HCT116 (cell line): ENCODE data around the gene CXCR4. TPM values are rescaled to one million over a fixed set of nuclear protein-coding genes. Genes with fewer than 3 reads are reported as not detected.
"Not testable (repeated sequence)": the region's sequence is repeated elsewhere in the genome, so short reads cannot be mapped to it uniquely, and the experiment has no call there.

Experiments
- ATAC-seq: fragments of 200-7000 bp; cut with Tn5 transposase; 2 replicates; pipeline ENCODE4 v1.9.1; 2020; ENCODE audit warnings: mild to moderate bottlenecking, moderate library complexity
- BruUV-seq: library from RNA; stranded (reverse); fragments of 400-500 nt; replicated peaks from 2 replicates; lab custom pipeline; 2021; lab: Mats Ljungman, UMichigan
- CTCF ChIA-PET: fragments of 300-600 bp; sonication (Branson Sonifier 250); formaldehyde crosslinking; loops from one replicate; lab custom pipeline; 2021; ENCODE audit warnings: antibody characterized with exemption; lab: Charles Lee
- POLR2A ChIA-PET: fragments of 300-600, 350-600 bp; sonication (Branson Sonifier 250); formaldehyde crosslinking; loops from one replicate; lab custom pipeline; 2021; ENCODE audit warnings: antibody characterized with exemption; lab: Charles Lee
- RAD21 ChIA-PET, 2 experiments: fragments of 300-600 bp; sonication (Branson Sonifier 250); formaldehyde crosslinking; loops; one replicate each; lab custom pipeline; 2023; ENCODE audit warnings: low total read pairs in 2 of 2; ENCODE audit not compliant: uncharacterized antibody in 2 of 2, unreplicated experiment in 2 of 2, low non-redundant PET in 1 of 2; lab: Charles Lee
- DNase-seq: peaks from one replicate; pipeline ENCODE4 v3.0.0-alpha.2; 2010; ENCODE audit warnings: low read depth, low spot score
- H2AFZ ChIP-seq: fragments of 200-600 bp; shearing (Covaris generic), sonication (generic); 2 replicates; pipeline ENCODE4 v1.6.1; 2017; ENCODE audit warnings: low read depth, mixed run types, mixed read lengths, antibody characterized with exemption, low read length; ENCODE audit not compliant: poor library complexity, severe bottlenecking
- H3K27ac ChIP-seq: 2 replicates; pipeline ENCODE4 v1.5.1; 2012; ENCODE audit warnings: low read depth, low read length
- H3K27me3 ChIP-seq: fragments of 200-600 bp; sonication (generic); 2 replicates; pipeline ENCODE4 v1.6.1; 2016; ENCODE audit warnings: mixed run types, low read length, mixed read lengths; ENCODE audit not compliant: insufficient read depth
- H3K36me3 ChIP-seq, 2 experiments: fragments of 200-500 bp in 1 of 2; fragments of 200-600 bp in 1 of 2; sonication (Bioruptor generic) in 1 of 2; sonication (generic) in 1 of 2; 2 replicates each; pipeline versions ENCODE4 v1.5.1 to v1.6.1; 2014 to 2016; ENCODE audit warnings: low read length in 2 of 2, inconsistent platforms in 1 of 2, mixed read lengths in 1 of 2, mixed run types in 1 of 2; ENCODE audit not compliant: insufficient read depth in 2 of 2, control insufficient read depth in 1 of 2
- H3K4me1 ChIP-seq, 2 experiments: fragments of 200-600 bp in 1 of 2; sonication (generic) in 1 of 2; 2 replicates each; pipeline versions ENCODE4 v1.5.1 to v1.6.1; 2012 to 2017; ENCODE audit warnings: low read length in 2 of 2, inconsistent platforms in 1 of 2, mild to moderate bottlenecking in 1 of 2, mixed read lengths in 1 of 2, mixed run types in 1 of 2, moderate library complexity in 1 of 2; ENCODE audit not compliant: insufficient read depth in 2 of 2, control insufficient read depth in 1 of 2
- H3K4me2 ChIP-seq: fragments of 200-600 bp; sonication (generic); 2 replicates; pipeline ENCODE4 v1.6.1; 2017; ENCODE audit warnings: mixed run types, low read length, mixed read lengths
- H3K4me3 ChIP-seq, 2 experiments: fragments of 200-600 bp in 1 of 2; sonication (generic) in 1 of 2; replicated peaks in 1 of 2; 2 replicates each; pipeline ENCODE4 v1.5.1; 2011 to 2016; ENCODE audit warnings: low read length in 2 of 2, control low read depth in 1 of 2, low read depth in 1 of 2, mild to moderate bottlenecking in 1 of 2, mixed read lengths in 1 of 2, mixed run types in 1 of 2
- H3K79me2 ChIP-seq: fragments of 200-600 bp; sonication (generic); 2 replicates; pipeline ENCODE4 v1.6.1; 2017; ENCODE audit warnings: mild to moderate bottlenecking, mixed run types, low read length, moderate library complexity, mixed read lengths; ENCODE audit not compliant: insufficient read depth
- H3K9ac ChIP-seq: fragments of 200-600 bp; sonication (generic); 2 replicates; pipeline ENCODE4 v1.6.1; 2016; ENCODE audit warnings: low read length, mixed read lengths
- H3K9me2 ChIP-seq: fragments of 200-600 bp; sonication (generic), shearing (Covaris generic); 2 replicates; pipeline ENCODE4 v1.6.1; 2017; ENCODE audit warnings: mixed run types, mild to moderate bottlenecking, moderate library complexity; ENCODE audit not compliant: insufficient read depth
- H3K9me3 ChIP-seq, 2 experiments: fragments of 200-500 bp in 1 of 2; fragments of 200-600 bp in 1 of 2; sonication (Bioruptor generic) in 1 of 2; sonication (generic) in 1 of 2; 2 replicates each; pipeline ENCODE4 v1.6.1; 2014 to 2017; ENCODE audit warnings: low read length in 2 of 2, mixed read lengths in 2 of 2, inconsistent platforms in 1 of 2, low read depth in 1 of 2, mild to moderate bottlenecking in 1 of 2, mixed run types in 1 of 2, moderate library complexity in 1 of 2; ENCODE audit not compliant: control insufficient read depth in 1 of 2, insufficient read depth in 1 of 2
- H4K20me1 ChIP-seq: fragments of 200-600 bp; sonication (generic), shearing (Covaris generic); 2 replicates; pipeline ENCODE4 v1.6.1; 2017; ENCODE audit warnings: mixed run types, mild to moderate bottlenecking, moderate library complexity; ENCODE audit not compliant: insufficient read depth
- CEBPB ChIP-seq: IDR thresholded peaks from 2 replicates; pipeline ENCODE4 v1.6.1; 2012; ENCODE audit warnings: low read depth
- JUND ChIP-seq: IDR thresholded peaks from 2 replicates; pipeline ENCODE4 v1.6.1; 2012
- POLR2AphosphoS5 ChIP-seq: IDR thresholded peaks from 2 replicates; pipeline ENCODE4 v1.6.1; 2011; ENCODE audit warnings: mild to moderate bottlenecking, low read depth, low read length, moderate library complexity
- SRF ChIP-seq: IDR thresholded peaks from 2 replicates; pipeline ENCODE4 v1.6.1; 2012; ENCODE audit warnings: low read depth
- TCF7L2 ChIP-seq: IDR thresholded peaks from 2 replicates; pipeline ENCODE4 v1.7.0; 2011; ENCODE audit warnings: borderline replicate concordance, inconsistent platforms; ENCODE audit not compliant: insufficient read depth, insufficient read length; ENCODE audit errors: extremely low read depth
- intact Hi-C: fragments of 100-400 bp; cut with micrococcal nuclease; formaldehyde crosslinking; loops from 2 replicates; pipeline ENCODE4 v1.10.0; 2022
- total RNA-seq: library from RNA; stranded (reverse); gene quantifications from one replicate; pipeline ENCODE4 v1.2.1, GENCODE V29; 2021; ENCODE audit not compliant: unreplicated experiment
- TF ChIP-seq, protein P1 (sequence below), 3 experiments: fragments of 200-600 bp in 1 of 3; sonication (generic) in 1 of 3; IDR thresholded peaks in 2 of 3; conservative IDR thresholded peaks in 1 of 3; 2 replicates each; pipeline ENCODE4 v1.5.1; 2012 to 2017; ENCODE audit warnings: low read depth in 2 of 3, low read length in 2 of 3, antibody characterized with exemption in 1 of 3, borderline replicate concordance in 1 of 3, control low read depth in 1 of 3, mild to moderate bottlenecking in 1 of 3, mixed read lengths in 1 of 3, mixed run types in 1 of 3, moderate library complexity in 1 of 3; ENCODE audit not compliant: insufficient read depth in 1 of 3
- TF ChIP-seq, protein P2 (sequence below): IDR thresholded peaks from 2 replicates; pipeline ENCODE4 v1.6.1; 2011; ENCODE audit warnings: mild to moderate bottlenecking, low read length, moderate library complexity; ENCODE audit not compliant: insufficient replicate concordance; ENCODE audit errors: extremely low read depth
- TF ChIP-seq, protein P3 (sequence below): IDR thresholded peaks from 2 replicates; pipeline ENCODE4 v1.6.1; 2012

The CXCR4 gene
- total RNA-seq, 1 experiment from 2014 or later: 1.3 TPM

DNA sequence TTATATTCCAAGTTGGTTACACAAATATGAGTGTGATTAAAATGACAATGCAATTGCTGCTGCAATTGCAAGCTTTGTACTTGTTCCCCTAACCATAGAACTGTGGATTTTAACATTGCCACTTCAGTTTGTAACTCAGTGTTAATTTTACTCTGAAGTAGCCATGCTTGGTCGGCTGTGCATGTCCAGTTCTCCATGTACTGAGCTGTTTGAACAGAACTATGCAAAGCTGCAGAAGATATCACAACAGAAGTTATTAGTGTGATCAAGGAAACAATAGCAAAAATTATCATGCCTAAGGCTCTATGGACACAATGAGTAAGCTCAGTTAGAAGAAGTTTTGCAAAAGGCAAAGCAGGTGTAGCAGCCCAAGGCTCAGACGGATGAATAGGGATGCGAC, 45.3 kb downstream of the CXCR4 start (continued):
- TF ChIP-seq, protein P1, sequence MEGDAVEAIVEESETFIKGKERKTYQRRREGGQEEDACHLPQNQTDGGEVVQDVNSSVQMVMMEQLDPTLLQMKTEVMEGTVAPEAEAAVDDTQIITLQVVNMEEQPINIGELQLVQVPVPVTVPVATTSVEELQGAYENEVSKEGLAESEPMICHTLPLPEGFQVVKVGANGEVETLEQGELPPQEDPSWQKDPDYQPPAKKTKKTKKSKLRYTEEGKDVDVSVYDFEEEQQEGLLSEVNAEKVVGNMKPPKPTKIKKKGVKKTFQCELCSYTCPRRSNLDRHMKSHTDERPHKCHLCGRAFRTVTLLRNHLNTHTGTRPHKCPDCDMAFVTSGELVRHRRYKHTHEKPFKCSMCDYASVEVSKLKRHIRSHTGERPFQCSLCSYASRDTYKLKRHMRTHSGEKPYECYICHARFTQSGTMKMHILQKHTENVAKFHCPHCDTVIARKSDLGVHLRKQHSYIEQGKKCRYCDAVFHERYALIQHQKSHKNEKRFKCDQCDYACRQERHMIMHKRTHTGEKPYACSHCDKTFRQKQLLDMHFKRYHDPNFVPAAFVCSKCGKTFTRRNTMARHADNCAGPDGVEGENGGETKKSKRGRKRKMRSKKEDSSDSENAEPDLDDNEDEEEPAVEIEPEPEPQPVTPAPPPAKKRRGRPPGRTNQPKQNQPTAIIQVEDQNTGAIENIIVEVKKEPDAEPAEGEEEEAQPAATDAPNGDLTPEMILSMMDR (IDR thresholded peaks at IDR 0.05 in 2 of 3, conservative IDR thresholded peaks at IDR 0.05 in 1 of 3; ENCODE audit: borderline replicate concordance in 1 of 3, insufficient read depth in 1 of 3, low read depth in 2 of 3, low read length in 2 of 3): no peak

DNA sequence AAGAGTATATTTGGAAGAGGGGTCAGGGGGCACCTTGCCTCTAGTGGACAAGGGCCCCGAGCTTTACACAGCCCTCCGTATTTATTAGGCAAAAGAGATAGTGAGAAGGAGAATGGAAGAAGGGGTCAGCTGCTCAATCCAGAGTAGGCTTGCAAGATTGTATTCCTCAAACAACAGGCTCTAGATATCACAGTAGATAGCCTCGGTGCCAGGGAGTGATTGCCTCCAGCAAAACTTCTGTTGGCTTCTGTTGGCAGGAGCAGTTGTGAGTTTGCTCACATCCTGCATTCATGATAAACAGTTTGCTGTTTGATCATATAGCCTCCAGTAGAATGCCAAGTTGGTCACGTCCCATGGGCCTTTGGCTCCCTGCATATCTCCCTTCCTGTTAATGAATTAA, 46.1 kb downstream of the CXCR4 start:
- not testable (repeated sequence) for BruUV-seq, H3K27ac ChIP-seq, ATAC-seq

DNA sequence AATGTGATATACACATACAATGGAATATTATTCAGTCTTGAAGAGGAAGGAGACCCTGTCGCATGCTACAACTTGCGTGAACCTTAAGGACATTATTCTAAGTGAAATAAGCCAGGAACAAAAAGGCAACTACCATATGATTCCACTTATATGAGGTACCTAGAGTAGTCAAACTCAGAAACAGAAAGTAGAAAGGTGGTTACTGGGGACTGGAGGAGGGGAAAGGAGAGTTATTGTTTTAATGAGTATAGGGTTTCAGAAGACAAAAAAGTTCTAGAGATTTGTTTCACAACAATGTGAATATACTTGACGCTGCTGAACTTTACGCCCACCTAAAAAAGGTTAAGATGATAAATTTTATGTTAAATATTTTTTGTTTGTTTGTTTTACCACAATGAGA, 47.0 kb downstream of the CXCR4 start:
- H4K20me1 ChIP-seq: no peaks in the 10 kb centered on the region
- no peaks in the 10 kb centered on the region for H3K36me3 ChIP-seq
- no peak overlapping the region for H3K4me2 ChIP-seq
- BruUV-seq: no TSS peak
- ATAC-seq (no peak), DNase-seq (no peak)
- no peak overlapping the region for H3K9ac ChIP-seq
- no peaks in the 10 kb centered on the region for H3K4me1 ChIP-seq
- H3K27ac ChIP-seq: no peak overlapping the region
- ChIA-PET POLR2A (no interaction called here), RAD21 (no interaction called here), CTCF (no interaction called here)
- H2AFZ ChIP-seq: no peak overlapping the region
- no peaks in the 10 kb centered on the region for H3K27me3 ChIP-seq
- H3K9me2 ChIP-seq: no peaks in the 10 kb centered on the region
- H3K9me3 ChIP-seq: no peaks in the 10 kb centered on the region; a peak in 1 of 4 replicates
- H3K4me3 ChIP-seq: no peak overlapping the region
- no peaks in the 10 kb centered on the region for H3K79me2 ChIP-seq
- intact Hi-C loops: no loop called here
- TF ChIP-seq TCF7L2: no peak
- TF ChIP-seq, protein P1 (IDR thresholded peaks at IDR 0.05 in 2 of 3, conservative IDR thresholded peaks at IDR 0.05 in 1 of 3; ENCODE audit: borderline replicate concordance in 1 of 3, insufficient read depth in 1 of 3, low read depth in 2 of 3, low read length in 2 of 3): no peak
- TF ChIP-seq, protein P2, sequence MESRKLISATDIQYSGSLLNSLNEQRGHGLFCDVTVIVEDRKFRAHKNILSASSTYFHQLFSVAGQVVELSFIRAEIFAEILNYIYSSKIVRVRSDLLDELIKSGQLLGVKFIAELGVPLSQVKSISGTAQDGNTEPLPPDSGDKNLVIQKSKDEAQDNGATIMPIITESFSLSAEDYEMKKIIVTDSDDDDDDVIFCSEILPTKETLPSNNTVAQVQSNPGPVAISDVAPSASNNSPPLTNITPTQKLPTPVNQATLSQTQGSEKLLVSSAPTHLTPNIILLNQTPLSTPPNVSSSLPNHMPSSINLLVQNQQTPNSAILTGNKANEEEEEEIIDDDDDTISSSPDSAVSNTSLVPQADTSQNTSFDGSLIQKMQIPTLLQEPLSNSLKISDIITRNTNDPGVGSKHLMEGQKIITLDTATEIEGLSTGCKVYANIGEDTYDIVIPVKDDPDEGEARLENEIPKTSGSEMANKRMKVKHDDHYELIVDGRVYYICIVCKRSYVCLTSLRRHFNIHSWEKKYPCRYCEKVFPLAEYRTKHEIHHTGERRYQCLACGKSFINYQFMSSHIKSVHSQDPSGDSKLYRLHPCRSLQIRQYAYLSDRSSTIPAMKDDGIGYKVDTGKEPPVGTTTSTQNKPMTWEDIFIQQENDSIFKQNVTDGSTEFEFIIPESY: no peak
- TF ChIP-seq CEBPB: no peak
- TF ChIP-seq, protein P3, sequence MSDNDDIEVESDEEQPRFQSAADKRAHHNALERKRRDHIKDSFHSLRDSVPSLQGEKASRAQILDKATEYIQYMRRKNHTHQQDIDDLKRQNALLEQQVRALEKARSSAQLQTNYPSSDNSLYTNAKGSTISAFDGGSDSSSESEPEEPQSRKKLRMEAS: no peak
- TF ChIP-seq SRF: no peak
- no peak for TF ChIP-seq POLR2AphosphoS5
- TF ChIP-seq JUND: no peak

More for the DNA sequence above, 46.1 kb downstream of the CXCR4 start:
- H3K4me1 ChIP-seq, H3K9me3 ChIP-seq, H4K20me1 ChIP-seq, RAD21 ChIA-PET, H3K4me2 ChIP-seq, intact Hi-C loops, H3K4me3 ChIP-seq, DNase-seq, H3K79me2 ChIP-seq, H3K9me2 ChIP-seq, H3K9ac ChIP-seq, H3K27me3 ChIP-seq, CTCF ChIA-PET, H2AFZ ChIP-seq, POLR2A ChIA-PET, H3K36me3 ChIP-seq: not testable (repeated sequence)
